ENCODE measurements around the gene CLDN6. TPM values are rescaled to one million over a fixed set of nuclear protein-coding genes. Genes with fewer than 3 reads are reported as not detected.

The CLDN6 gene
- total RNA-seq, 1 donor from 2014 or later = 0.32 TPM

GRCh38 chr16:2967721-2968161, 50.2 kb downstream of the CLDN6 start:
- no peak for DNase-seq (ENCODE audit: extremely low spot score, unreplicated experiment)
- H3K27ac Mint-ChIP-seq (ENCODE audit: unreplicated experiment) = no peak overlapping the region
- no peak for TF ChIP-seq CTCF (IDR thresholded peaks at IDR 0.05)
- H3K9me3 Mint-ChIP-seq (ENCODE audit: unreplicated experiment) = no peaks in the 10 kb centered on the region
- peaks cover 24% of the 10 kb centered on the region for H3K4me1 Mint-ChIP-seq (ENCODE audit: unreplicated experiment)
- H3K4me3 Mint-ChIP-seq (ENCODE audit: unreplicated experiment) = no peak overlapping the region
- H3K27me3 Mint-ChIP-seq (ENCODE audit: unreplicated experiment) = peaks cover 7% of the 10 kb centered on the region
- H3K36me3 Mint-ChIP-seq (ENCODE audit: unreplicated experiment) = no peaks in the 10 kb centered on the region

- Mint-ChIP-seq H3K9me3 (ENCODE audit: unreplicated experiment) (no peaks in the 10 kb centered on the region), H3K4me1 (ENCODE audit: unreplicated experiment) (peaks cover 22% of the 10 kb centered on the region), H3K27me3 (ENCODE audit: unreplicated experiment) (peaks cover 7% of the 10 kb centered on the region), H3K27ac (ENCODE audit: unreplicated experiment) (no peak overlapping the region), H3K36me3 (ENCODE audit: unreplicated experiment) (no peaks in the 10 kb centered on the region), H3K4me3 (ENCODE audit: unreplicated experiment) (no peak overlapping the region)
- no peak for DNase-seq (ENCODE audit: extremely low spot score, unreplicated experiment)
- no peak for TF ChIP-seq CTCF (IDR thresholded peaks at IDR 0.05)
These were observed 50.8 kb downstream of the CLDN6 start for GRCh38 chr16:2967211-2967631.

GRCh38 chr16:2966808-2967191, 51.2 kb downstream of the CLDN6 start:
- Mint-ChIP-seq H3K4me1 (ENCODE audit: unreplicated experiment) (peaks cover 19% of the 10 kb centered on the region), H3K36me3 (ENCODE audit: unreplicated experiment) (no peaks in the 10 kb centered on the region), H3K27me3 (ENCODE audit: unreplicated experiment) (peaks cover 9% of the 10 kb centered on the region), H3K4me3 (ENCODE audit: unreplicated experiment) (no peak overlapping the region), H3K27ac (ENCODE audit: unreplicated experiment) (no peak overlapping the region), H3K9me3 (ENCODE audit: unreplicated experiment) (no peaks in the 10 kb centered on the region)
- no peak for TF ChIP-seq CTCF (IDR thresholded peaks at IDR 0.05)
- no peak for DNase-seq (ENCODE audit: extremely low spot score, unreplicated experiment)

GRCh38 chr16:2966043-2966807, 51.8 kb downstream of the CLDN6 start:
- H3K27me3 Mint-ChIP-seq (ENCODE audit: unreplicated experiment) = peaks cover 11% of the 10 kb centered on the region
- no peak overlapping the region for H3K4me3 Mint-ChIP-seq (ENCODE audit: unreplicated experiment)
- no peaks in the 10 kb centered on the region for H3K36me3 Mint-ChIP-seq (ENCODE audit: unreplicated experiment)

More at GRCh38 chr16:2966043-2966807, 51.8 kb downstream of the CLDN6 start:
- DNase-seq (ENCODE audit: extremely low spot score, unreplicated experiment) = peak; percentile 75
- TF ChIP-seq CTCF (IDR thresholded peaks at IDR 0.05) = no peak
- Mint-ChIP-seq H3K4me1 (ENCODE audit: unreplicated experiment) (peaks cover 19% of the 10 kb centered on the region), H3K27ac (ENCODE audit: unreplicated experiment) (no peak overlapping the region), H3K9me3 (ENCODE audit: unreplicated experiment) (no peaks in the 10 kb centered on the region)

Other genes starting within 250 kb of the CLDN6 start
- 264 and 287 TPM in 2 replicates for gene ELOB, start 240.9 kb downstream of the CLDN6 start, total RNA-seq
- not detected in 2 replicates for gene PRSS33, start 230.6 kb downstream of the CLDN6 start, total RNA-seq
- gene PRSS41, start 219.7 kb downstream of the CLDN6 start, total RNA-seq = not detected in 2 replicates
- not detected in 2 replicates for gene PRSS21, start 200.9 kb downstream of the CLDN6 start, total RNA-seq
- not detected in 2 replicates for gene ZG16B, start 187.9 kb downstream of the CLDN6 start, total RNA-seq
- not detected in 2 replicates for gene PRSS22, start 160.0 kb downstream of the CLDN6 start, total RNA-seq
- 49.6 and 54.0 TPM in 2 replicates for gene FLYWCH2, start 135.0 kb downstream of the CLDN6 start, total RNA-seq
- 38.9 and 46.4 TPM in 2 replicates for gene FLYWCH1, start 106.3 kb downstream of the CLDN6 start, total RNA-seq
- gene KREMEN2, start 53.9 kb downstream of the CLDN6 start, total RNA-seq = not detected in 2 replicates
- 8.4 and 11.9 TPM in 2 replicates for gene PAQR4, start 48.8 kb downstream of the CLDN6 start, total RNA-seq
- gene PKMYT1, start 37.7 kb downstream of the CLDN6 start, total RNA-seq = 10.4 and 14.0 TPM in 2 replicates
- gene CLDN9, start 5.3 kb downstream of the CLDN6 start, total RNA-seq = not detected in 2 replicates
- 71.3 and 72.4 TPM in 2 replicates for gene TNFRSF12A, start 2.2 kb upstream of the CLDN6 start, total RNA-seq
- gene HCFC1R1, start 5.8 kb upstream of the CLDN6 start, total RNA-seq = 133 and 139 TPM in 2 replicates
- 36.6 and 40.1 TPM in 2 replicates for gene THOC6, start 5.9 kb upstream of the CLDN6 start, total RNA-seq
- gene BICDL2, start 18.8 kb upstream of the CLDN6 start, total RNA-seq = not detected in 2 replicates
- 3.0 and 3.6 TPM in 2 replicates for gene MMP25, start 28.4 kb upstream of the CLDN6 start, total RNA-seq
- 8.8 and 13.2 TPM in 2 replicates for gene IL32, start 47.5 kb upstream of the CLDN6 start, total RNA-seq
- not detected in 2 replicates for gene ZSCAN10, start 81.1 kb upstream of the CLDN6 start, total RNA-seq
- 14.8 and 15.9 TPM in 2 replicates for gene ZNF205, start 94.4 kb upstream of the CLDN6 start, total RNA-seq
- 13.4 and 14.3 TPM in 2 replicates for gene ZNF213, start 116.8 kb upstream of the CLDN6 start, total RNA-seq
- gene OR1F1, start 170.0 kb upstream of the CLDN6 start, total RNA-seq = not detected in 2 replicates
- 9.0 and 9.1 TPM in 2 replicates for gene ZNF200, start 217.0 kb upstream of the CLDN6 start, total RNA-seq
- gene MEFV, start 238.4 kb upstream of the CLDN6 start, total RNA-seq = not detected in 2 replicates

Measured in osteocyte (in vitro differentiated cells).